ENCODE data around the gene CREB5. TPM values are rescaled to one million over a fixed set of nuclear protein-coding genes. Genes with fewer than 3 reads are reported as not detected.

CREB5 gene
- total RNA-seq, 2 experiments from 2014 or later = not detected

DNA sequence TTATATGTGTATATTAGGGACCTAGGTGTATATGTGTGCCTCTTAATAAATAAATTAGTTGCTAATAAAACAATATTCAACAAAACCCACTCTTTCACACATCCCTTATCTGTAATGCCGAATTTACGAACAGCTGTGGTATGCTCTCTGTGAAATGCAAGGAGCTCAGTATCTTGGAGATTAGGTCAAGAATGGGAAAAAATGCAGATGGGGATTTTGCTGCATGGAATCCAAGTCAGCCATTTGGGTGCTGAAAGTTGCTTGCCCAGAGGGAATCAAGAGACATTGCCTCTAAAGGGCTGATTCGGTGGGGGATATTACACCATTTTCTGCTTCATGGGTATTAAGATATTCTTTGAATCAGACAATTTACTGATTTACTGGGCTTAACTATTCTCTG is 93.5 kb downstream of the CREB5 start:
- DNase-seq = no peak
- POLR2A ChIA-PET = no interaction called here

DNA sequence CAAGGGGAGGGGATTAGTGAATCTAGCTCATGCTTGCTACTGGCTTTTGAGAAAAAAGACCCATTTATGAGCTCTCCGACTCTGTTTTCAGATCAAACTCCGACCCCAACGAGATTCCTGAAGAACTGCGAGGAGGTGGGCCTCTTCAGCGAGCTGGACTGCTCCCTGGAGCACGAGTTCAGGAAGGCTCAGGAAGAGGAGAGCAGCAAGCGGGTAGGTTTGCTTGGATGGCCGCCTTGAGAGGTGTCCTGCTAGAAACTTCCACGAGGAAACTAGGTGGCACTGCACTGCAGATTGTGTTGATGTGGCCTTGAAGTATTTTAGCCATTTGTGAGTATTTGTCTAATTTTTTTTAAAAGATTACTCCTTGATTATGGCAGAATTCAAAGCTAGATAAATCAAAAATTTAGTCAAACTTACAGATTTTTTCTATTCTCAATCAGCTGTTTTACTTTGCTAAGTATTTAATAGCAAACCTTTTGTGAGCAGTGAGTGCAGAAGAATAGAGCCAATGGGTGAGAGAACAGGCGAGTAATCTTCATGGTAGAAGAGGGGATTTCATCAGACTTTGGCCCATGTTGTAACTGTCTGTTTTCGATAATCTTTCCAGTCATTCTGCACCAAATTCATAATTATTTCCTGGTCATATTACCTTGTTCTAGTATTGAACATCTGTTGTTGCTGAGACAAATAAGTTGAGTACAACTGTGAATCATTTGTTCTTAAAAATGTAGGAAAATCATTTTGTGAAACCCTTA is 95.4 kb downstream of the CREB5 start:
- Mint-ChIP-seq H3K9me3 (no peaks in the 10 kb centered on the region), H3K36me3 (ENCODE audit: low read depth) (no peaks in the 10 kb centered on the region), H3K4me3 (no peak overlapping the region), H3K27me3 (peaks cover 5% of the 10 kb centered on the region), H3K27ac (no peak overlapping the region), H3K4me1 (peaks cover 2% of the 10 kb centered on the region)
- DNase-seq = no peak
- CTCF ChIA-PET = no interaction called here
- POLR2A ChIA-PET = no interaction called here

More for the DNA sequence above, 93.5 kb downstream of the CREB5 start:
- Mint-ChIP-seq H3K36me3 (ENCODE audit: low read depth) (no peaks in the 10 kb centered on the region), H3K4me3 (no peak overlapping the region), H3K4me1 (peaks cover 2% of the 10 kb centered on the region), H3K27me3 (peaks cover 5% of the 10 kb centered on the region), H3K27ac (no peak overlapping the region), H3K9me3 (no peaks in the 10 kb centered on the region)
- CTCF ChIA-PET = no interaction called here

DNA sequence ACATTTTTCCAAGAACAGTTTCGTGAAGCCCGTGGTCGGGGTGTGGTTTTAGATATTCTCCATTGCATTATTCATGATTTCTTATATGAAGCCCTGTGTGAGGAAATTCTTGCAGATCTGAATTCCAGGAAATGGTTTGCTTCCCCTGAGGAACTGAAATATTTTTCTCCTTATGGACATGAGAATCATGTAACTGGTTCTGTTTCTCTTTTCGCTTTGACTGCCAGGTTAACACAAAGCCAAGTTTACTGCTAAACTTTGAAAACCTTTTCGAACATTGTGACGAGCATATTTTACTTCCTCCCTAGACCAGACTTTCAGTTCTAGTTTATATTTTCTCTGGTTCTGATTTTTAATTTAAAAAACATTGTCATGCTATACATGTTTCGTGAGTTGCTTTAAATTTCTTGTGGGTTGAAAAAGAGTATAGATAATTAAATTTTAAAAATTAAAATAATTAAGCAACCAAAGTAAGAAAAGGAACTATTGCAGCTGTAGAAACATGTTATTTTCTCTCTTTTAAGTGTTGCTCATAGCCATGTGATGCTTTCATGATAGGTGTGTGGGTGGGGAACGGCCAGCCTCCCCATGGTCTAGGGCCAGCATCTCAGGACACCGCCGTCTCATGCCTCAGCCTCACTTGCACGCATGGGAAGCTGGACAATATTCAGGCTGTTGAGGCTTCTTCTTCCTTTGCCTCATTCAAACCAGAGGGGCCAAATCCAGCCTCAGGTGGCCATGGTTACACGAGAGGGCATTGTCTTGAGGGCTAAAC is 97.1 kb downstream of the CREB5 start:
- POLR2A ChIA-PET = no interaction called here
- Mint-ChIP-seq H3K4me3 (no peak overlapping the region), H3K36me3 (ENCODE audit: low read depth) (no peaks in the 10 kb centered on the region), H3K27ac (no peak overlapping the region), H3K27me3 (peaks cover 5% of the 10 kb centered on the region), H3K4me1 (peaks cover 2% of the 10 kb centered on the region), H3K9me3 (no peaks in the 10 kb centered on the region)
- DNase-seq = no peak
- CTCF ChIA-PET = no interaction called here

DNA sequence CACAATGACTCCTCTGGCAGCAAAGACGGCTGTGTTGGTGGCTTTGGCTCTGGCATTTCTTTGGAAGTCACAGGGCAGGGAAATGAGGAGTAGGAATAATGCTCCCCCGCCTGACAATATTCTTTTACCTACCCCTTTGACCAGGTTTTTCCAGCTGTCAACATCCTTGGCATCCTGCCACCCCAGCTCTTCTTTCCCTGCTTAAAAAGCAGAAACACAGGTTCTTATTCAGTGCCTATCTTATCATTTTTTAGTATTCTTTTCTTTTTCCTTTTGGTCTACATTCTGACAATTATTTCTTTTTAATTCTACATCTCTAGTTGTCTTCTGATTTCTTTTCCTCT is 97.7 kb downstream of the CREB5 start:
- no peak overlapping the region for H3K4me3 Mint-ChIP-seq
- no peaks in the 10 kb centered on the region for H3K9me3 Mint-ChIP-seq
- H3K4me1 Mint-ChIP-seq = peaks cover 2% of the 10 kb centered on the region
- no peak for DNase-seq
- peaks cover 5% of the 10 kb centered on the region for H3K27me3 Mint-ChIP-seq
- no peaks in the 10 kb centered on the region for H3K36me3 Mint-ChIP-seq (ENCODE audit: low read depth)
- H3K27ac Mint-ChIP-seq = no peak overlapping the region
- CTCF ChIA-PET = no interaction called here
- POLR2A ChIA-PET = no interaction called here

DNA sequence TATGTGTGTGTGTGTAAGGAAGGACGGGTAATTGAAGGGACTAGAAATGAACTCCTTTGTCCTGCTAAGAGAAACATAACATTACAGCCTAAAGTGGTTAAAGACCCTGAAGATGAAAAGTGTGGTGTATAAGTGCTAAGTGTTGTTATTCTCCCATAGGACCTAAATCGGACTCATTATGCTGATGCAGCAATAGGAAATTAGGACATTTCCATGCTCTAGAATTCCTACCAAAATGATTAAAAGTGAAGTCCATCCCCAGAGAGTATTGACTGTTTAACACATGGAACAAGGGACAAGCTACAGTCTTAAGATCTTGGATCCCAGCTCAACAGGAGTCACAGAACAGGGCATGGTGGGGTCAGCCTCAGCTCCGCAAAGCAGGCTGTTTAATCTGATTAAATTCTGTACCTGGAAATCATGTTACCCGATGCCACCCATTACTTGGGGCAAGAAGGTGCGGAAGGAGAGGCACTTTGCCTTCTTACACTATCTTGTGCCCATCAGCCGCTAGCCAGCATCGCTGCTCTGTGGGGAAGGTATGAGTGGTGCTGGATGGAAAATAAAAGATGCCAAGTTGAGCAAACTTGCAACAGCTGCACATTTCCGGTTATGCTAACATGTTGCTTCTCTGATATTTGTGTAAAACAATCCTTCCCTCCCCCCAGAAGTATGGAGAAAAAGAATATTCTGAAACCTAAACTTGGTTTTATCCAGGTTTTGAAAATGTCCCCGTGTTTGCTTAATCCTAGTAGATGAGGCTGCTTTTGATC is 100.5 kb downstream of the CREB5 start:
- DNase-seq = no peak
- Mint-ChIP-seq H3K36me3 (ENCODE audit: low read depth) (no peaks in the 10 kb centered on the region), H3K27me3 (peaks cover 3% of the 10 kb centered on the region), H3K4me3 (no peak overlapping the region), H3K9me3 (no peaks in the 10 kb centered on the region), H3K27ac (no peak overlapping the region), H3K4me1 (peaks cover 2% of the 10 kb centered on the region)
- POLR2A ChIA-PET = no interaction called here
- CTCF ChIA-PET = no interaction called here

DNA sequence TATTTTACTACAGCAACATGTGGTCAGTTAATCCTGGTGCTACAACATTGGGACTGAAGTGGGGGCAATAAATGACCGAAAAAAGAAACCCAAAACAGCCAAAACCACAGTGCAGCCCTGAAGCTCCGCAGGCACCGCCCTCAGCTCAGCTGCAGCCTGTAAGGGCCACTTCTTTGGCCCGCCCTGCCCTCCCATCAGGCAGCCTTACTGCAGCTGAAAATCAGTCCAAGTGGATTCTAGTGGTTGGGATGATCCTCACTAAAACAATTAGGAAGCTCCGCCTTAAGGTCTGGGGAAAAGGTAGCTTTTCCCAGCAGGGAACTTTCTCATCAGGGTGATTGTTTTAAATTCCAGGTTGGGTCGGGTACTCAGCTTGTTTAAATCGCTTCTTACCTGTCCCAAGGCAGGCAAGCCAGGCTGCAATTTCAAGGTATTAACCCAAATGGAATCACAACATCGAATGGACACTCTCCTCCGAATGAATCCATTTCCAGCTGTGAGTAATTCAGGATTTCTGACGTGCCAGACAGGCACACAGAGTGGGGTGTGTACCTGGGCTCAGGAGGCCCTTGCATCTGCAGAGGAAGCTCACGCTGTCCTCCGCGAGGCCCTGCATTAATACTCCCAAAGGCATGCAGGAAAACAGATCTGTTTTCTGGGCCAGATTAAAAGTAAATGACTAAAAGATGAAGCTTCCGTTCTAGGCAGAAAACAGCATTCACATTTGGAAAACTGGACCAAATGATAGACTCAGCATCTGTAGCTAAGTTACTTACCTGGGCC is 104.3 kb downstream of the CREB5 start:
- no peaks in the 10 kb centered on the region for H3K9me3 Mint-ChIP-seq
- H3K27me3 Mint-ChIP-seq = no peaks in the 10 kb centered on the region
- ChIA-PET POLR2A (no interaction called here), CTCF (no interaction called here)
- H3K27ac Mint-ChIP-seq = no peak overlapping the region
- DNase-seq = no peak
- H3K36me3 Mint-ChIP-seq (ENCODE audit: low read depth) = no peaks in the 10 kb centered on the region
- H3K4me1 Mint-ChIP-seq = no peaks in the 10 kb centered on the region
- no peak overlapping the region for H3K4me3 Mint-ChIP-seq

DNA sequence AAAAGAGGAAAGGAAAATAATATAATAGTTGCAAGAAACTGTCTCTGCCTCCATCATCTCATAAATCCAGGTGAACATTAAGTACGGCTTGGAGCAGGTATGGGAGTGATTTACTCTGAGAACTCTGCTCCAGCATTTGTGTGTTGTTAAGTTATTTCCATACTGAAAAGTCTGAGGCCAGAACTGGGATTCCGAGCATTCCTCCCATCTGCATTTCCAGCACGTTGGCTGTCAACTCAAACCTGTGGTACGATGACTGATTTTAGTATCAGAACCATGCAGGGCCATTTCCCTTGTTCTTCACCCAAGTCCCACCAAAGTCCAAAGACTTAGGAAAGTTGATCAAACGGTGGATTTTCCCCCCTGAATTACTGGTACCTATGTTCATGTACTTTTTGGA is 104.9 kb downstream of the CREB5 start:
- H3K4me1 Mint-ChIP-seq = no peaks in the 10 kb centered on the region
- H3K4me3 Mint-ChIP-seq = no peak overlapping the region
- DNase-seq = no peak
- ChIA-PET CTCF (no interaction called here), POLR2A (no interaction called here)
- no peaks in the 10 kb centered on the region for H3K9me3 Mint-ChIP-seq
- no peak overlapping the region for H3K27ac Mint-ChIP-seq
- no peaks in the 10 kb centered on the region for H3K36me3 Mint-ChIP-seq (ENCODE audit: low read depth)
- H3K27me3 Mint-ChIP-seq = no peaks in the 10 kb centered on the region

DNA sequence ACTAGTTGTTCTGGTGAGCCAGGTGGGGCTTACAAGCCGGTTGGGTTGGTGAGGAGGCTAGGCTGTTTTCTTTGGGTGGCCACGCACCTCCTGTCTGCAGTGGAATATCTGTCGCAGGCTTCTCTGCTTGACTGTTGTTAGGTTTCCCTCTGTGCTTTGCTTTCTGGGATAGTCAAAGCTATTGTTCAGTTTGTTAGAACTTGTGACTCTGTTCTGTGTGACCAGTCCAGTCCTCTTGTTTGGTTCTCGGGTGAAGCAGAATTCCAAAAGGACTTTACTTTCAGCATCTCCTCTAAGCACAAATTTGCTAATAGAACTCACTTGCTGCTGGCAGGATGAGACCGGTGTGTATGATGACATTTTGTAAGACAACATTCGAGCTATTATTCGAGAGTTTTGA is 105.3 kb downstream of the CREB5 start:
- CTCF ChIA-PET = no interaction called here
- Mint-ChIP-seq H3K9me3 (no peaks in the 10 kb centered on the region), H3K36me3 (ENCODE audit: low read depth) (no peaks in the 10 kb centered on the region), H3K27ac (no peak overlapping the region), H3K4me3 (no peak overlapping the region), H3K4me1 (no peaks in the 10 kb centered on the region), H3K27me3 (no peaks in the 10 kb centered on the region)
- POLR2A ChIA-PET = no interaction called here
- DNase-seq = no peak

DNA sequence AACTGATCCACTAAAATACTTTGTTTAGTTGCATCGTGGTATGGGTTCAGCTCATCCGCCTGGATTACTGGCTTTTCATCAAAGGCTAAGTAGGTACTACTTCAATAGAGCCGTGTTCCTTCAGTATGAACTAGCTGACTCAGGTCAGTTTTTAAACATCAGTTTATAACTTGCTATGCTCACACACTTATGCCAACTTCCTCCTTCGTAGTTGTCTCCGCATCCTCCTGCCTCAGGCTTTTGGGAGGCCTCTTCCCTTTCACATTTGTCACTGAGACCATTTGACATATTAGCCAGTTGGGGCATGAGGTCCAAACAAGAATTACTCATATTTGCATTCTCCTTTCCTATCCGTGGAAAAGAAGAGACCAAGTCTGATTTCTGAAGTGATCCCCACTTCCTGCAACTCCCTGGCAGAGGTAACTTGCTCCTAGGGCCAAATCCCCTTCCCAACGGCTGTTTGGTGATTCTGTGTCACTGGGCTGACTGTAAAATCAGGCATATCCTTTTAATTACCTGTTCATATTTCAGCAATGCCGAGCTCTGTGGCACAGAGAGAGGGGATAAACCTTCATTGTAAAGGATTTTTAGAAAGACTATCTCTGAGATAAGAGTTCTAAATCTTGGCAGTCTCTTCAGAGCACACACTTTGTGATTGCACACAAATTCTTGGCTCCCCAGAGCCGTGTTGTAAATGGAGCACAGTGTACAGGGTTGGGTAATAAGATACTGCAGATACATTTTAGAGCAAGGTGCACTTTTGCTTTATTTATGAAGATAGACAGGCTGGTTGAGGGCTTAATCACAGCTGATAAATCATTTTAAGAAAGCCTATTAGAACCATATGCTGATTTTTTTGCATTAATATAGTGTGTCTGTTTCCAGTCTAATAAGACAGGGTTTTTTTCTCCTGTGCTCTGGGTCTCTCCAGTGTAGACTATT is 108.0 kb downstream of the CREB5 start:
- Mint-ChIP-seq H3K4me3 (no peak overlapping the region), H3K27ac (no peak overlapping the region), H3K27me3 (no peaks in the 10 kb centered on the region), H3K4me1 (no peaks in the 10 kb centered on the region), H3K36me3 (ENCODE audit: low read depth) (no peaks in the 10 kb centered on the region), H3K9me3 (no peaks in the 10 kb centered on the region)
- POLR2A ChIA-PET = no interaction called here
- DNase-seq = no peak
- CTCF ChIA-PET = no interaction called here

DNA sequence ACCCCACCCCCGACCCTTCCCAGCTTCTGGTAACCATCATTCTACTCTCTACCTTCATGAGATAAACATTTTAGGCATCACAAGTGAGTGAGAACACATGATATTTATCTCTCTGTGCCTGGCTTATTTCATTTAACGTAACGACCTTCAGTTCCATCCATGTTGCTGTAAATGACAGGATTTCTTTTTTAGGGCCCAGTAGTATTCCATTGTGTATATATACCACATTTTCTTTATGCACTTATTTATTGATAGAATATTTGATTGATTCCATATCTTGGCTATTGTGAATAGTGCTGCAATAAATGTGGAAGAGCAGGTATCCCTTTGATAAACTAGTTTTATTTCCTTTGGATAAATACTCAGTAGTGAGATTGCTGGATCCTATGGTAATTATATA is 112.7 kb downstream of the CREB5 start:
- H3K4me1 Mint-ChIP-seq = no peaks in the 10 kb centered on the region
- ChIA-PET CTCF (interaction anchor here (0.6 kb wide), 1 partner anchor 739 kb away, joined by 3 read pairs; no protein-coding TSS in a partner anchor), POLR2A (no interaction called here)

DNA sequence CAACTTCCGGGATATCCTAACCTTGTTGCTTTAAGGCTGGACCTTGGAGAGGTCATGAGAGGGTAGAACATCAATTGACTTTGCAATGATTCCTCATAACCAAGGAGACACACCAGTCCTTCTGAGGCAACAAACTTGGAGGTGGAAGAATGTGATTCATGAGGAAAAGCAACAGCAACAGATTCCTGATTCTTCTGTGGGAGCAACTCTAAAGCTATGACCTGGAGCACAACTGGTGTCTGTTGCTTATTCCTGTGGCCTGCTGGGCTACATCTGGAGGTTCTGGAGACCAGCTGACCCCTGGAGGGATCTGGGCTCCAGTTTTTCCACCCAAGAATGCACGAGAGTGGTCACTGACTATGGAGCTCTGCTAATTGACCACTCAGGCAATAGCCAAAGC is 116.6 kb downstream of the CREB5 start:
- Mint-ChIP-seq H3K36me3 (ENCODE audit: low read depth) (no peaks in the 10 kb centered on the region), H3K9me3 (no peaks in the 10 kb centered on the region), H3K4me1 (no peaks in the 10 kb centered on the region), H3K4me3 (no peak overlapping the region), H3K27ac (no peak overlapping the region), H3K27me3 (no peaks in the 10 kb centered on the region)
- ChIA-PET CTCF (no interaction called here), POLR2A (no interaction called here)
- no peak for DNase-seq

More for the DNA sequence above, 112.7 kb downstream of the CREB5 start:
- no peak for DNase-seq
- Mint-ChIP-seq H3K27ac (no peak overlapping the region), H3K9me3 (no peaks in the 10 kb centered on the region), H3K27me3 (no peaks in the 10 kb centered on the region), H3K36me3 (ENCODE audit: low read depth) (no peaks in the 10 kb centered on the region), H3K4me3 (no peak overlapping the region)

DNA sequence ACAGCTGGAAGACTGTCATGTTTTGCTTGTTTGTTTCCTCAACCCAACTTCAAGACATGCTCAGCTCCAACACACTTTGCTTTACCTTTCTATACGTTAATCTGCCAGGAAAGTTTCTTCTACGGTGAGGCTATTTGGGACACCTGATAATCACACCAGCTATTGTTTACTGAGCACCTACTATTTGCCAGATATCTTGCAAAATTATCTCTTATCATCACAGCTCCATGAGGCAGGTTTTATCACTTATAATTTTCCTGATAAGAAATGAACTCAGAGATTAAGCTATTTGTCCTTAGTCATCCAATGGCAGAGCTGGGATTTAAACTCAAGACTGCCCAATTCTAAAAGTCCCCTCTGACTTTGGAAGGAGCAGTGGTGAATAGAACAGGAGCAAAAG is 117.4 kb downstream of the CREB5 start:
- ChIA-PET POLR2A (no interaction called here), CTCF (no interaction called here)
- no peak overlapping the region for H3K4me3 Mint-ChIP-seq
- H3K36me3 Mint-ChIP-seq (ENCODE audit: low read depth) = no peaks in the 10 kb centered on the region
- DNase-seq = no peak
- no peaks in the 10 kb centered on the region for H3K4me1 Mint-ChIP-seq
- no peaks in the 10 kb centered on the region for H3K27me3 Mint-ChIP-seq
- no peak overlapping the region for H3K27ac Mint-ChIP-seq
- H3K9me3 Mint-ChIP-seq = no peaks in the 10 kb centered on the region
